HG03469 (cell line): ENCODE measurements around the gene SLC32A1.

Source experiments
- ATAC-seq: cut with Tn5 transposase; IDR thresholded peaks from one replicate; pipeline ENCODE4 v1.9.1; 2021; ENCODE audit warnings: mild to moderate bottlenecking, moderate library complexity, moderate number of reproducible peaks; ENCODE audit not compliant: unreplicated experiment

Gene SLC32A1

GRCh38 chr20:38723848-38724625, at the start of gene SLC32A1:
TSS of gene SLC32A1 (plus strand) at chr20:38724486. CDS start at chr20:38724725, 239 bp downstream.
- ATAC-seq = no peak

GRCh38 chr20:38674765-38675133, 49.5 kb upstream of the SLC32A1 start:
- ATAC-seq = no peak

GRCh38 chr20:38676576-38676975, 47.7 kb upstream of the SLC32A1 start:
- ATAC-seq = no peak

GRCh38 chr20:38680500-38681306, 43.6 kb upstream of the SLC32A1 start:
- ATAC-seq = no peak

GRCh38 chr20:38685271-38685670, 39.0 kb upstream of the SLC32A1 start:
- no peak for ATAC-seq

- no peak for ATAC-seq
Measured at GRCh38 chr20:38685853-38686473, 38.3 kb upstream of the SLC32A1 start.

- no peak for ATAC-seq
Measured at GRCh38 chr20:38692436-38693411, 31.6 kb upstream of the SLC32A1 start.

- ATAC-seq = no peak
Measured at GRCh38 chr20:38697306-38697705, 27.0 kb upstream of the SLC32A1 start.

GRCh38 chr20:38698541-38698940, 25.7 kb upstream of the SLC32A1 start:
- ATAC-seq = no peak

GRCh38 chr20:38700141-38700540, 24.1 kb upstream of the SLC32A1 start:
- ATAC-seq = no peak

GRCh38 chr20:38700926-38701325, 23.4 kb upstream of the SLC32A1 start:
- no peak for ATAC-seq

GRCh38 chr20:38703526-38703925, 20.8 kb upstream of the SLC32A1 start:
- no peak for ATAC-seq

- ATAC-seq = no peak
Measured at GRCh38 chr20:38704136-38704535, 20.1 kb upstream of the SLC32A1 start.

GRCh38 chr20:38706509-38706908, 17.8 kb upstream of the SLC32A1 start:
- no peak for ATAC-seq

GRCh38 chr20:38714308-38714707, 10.0 kb upstream of the SLC32A1 start:
- no peak for ATAC-seq

GRCh38 chr20:38715646-38716045, 8.6 kb upstream of the SLC32A1 start:
- no peak for ATAC-seq

- no peak for ATAC-seq
Measured at GRCh38 chr20:38722683-38723016, 1.6 kb upstream of the SLC32A1 start.

GRCh38 chr20:38723017-38723847, 1.1 kb upstream of the SLC32A1 start:
- no peak for ATAC-seq

- ATAC-seq = no peak
Measured at GRCh38 chr20:38724626-38725147, 401 bp downstream of the SLC32A1 start.
